NCI-H1694 treated with DMSO at 0.1 percent for 48 hours (cell line): ENCODE results near the gene NIT1.

Experiments
- DNase-seq: peaks from one replicate; lab custom pipeline; 2025; lab: John Stamatoyannopoulos, UW

Gene NIT1, protein sequence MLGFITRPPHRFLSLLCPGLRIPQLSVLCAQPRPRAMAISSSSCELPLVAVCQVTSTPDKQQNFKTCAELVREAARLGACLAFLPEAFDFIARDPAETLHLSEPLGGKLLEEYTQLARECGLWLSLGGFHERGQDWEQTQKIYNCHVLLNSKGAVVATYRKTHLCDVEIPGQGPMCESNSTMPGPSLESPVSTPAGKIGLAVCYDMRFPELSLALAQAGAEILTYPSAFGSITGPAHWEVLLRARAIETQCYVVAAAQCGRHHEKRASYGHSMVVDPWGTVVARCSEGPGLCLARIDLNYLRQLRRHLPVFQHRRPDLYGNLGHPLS

DNA sequence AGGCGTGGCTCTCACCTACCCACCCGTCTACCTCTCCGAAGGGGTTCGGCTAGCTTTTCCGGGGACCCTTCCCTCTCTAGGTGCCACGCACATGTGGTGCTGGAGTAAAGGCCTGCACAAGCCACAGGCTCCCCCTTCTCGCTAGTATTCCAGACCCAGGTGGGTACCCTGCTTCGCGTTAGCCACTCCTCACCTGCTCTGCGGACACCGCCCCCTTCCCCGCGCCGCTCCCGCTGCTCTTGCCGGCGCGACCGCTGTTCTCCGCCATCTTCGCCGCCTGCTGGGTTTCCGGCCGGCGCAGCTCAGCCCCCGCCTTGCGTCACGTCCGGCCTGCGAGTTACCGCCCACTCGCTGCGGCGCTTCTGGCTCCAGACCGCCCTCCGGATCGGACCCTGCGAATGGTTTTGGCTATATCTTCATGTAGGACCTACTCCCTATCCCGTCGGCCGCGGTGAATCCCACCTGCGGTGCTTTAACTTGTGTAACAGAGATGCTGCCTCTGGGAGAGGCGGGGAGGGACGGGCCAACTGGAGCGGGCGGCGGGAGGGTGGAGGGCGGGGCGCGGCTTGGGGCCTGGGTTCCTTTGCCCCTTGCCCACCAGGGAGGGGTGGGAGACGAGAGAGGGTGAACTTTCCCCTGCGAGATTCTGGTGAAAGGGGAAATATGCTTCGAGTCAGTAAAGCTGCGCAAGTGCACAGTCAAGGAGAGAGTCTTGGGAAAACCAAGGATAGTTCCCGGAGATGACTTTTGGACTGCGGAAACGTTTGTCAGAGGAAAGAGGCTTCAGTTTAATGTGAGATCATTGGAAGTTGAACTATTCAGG is at the start of gene NIT1, which contains the start of gene PFDN2:
Gene NIT1 (plus strand): TSS at position 347 of the 823 bp plus-strand sequence. CDS start 72 bp downstream, at position 419.
Gene PFDN2 (minus strand): TSS at position 279 of the 823 bp plus-strand sequence. CDS start 11 bp downstream, at position 268.
- DNase-seq, result peak; percentile 62

DNA sequence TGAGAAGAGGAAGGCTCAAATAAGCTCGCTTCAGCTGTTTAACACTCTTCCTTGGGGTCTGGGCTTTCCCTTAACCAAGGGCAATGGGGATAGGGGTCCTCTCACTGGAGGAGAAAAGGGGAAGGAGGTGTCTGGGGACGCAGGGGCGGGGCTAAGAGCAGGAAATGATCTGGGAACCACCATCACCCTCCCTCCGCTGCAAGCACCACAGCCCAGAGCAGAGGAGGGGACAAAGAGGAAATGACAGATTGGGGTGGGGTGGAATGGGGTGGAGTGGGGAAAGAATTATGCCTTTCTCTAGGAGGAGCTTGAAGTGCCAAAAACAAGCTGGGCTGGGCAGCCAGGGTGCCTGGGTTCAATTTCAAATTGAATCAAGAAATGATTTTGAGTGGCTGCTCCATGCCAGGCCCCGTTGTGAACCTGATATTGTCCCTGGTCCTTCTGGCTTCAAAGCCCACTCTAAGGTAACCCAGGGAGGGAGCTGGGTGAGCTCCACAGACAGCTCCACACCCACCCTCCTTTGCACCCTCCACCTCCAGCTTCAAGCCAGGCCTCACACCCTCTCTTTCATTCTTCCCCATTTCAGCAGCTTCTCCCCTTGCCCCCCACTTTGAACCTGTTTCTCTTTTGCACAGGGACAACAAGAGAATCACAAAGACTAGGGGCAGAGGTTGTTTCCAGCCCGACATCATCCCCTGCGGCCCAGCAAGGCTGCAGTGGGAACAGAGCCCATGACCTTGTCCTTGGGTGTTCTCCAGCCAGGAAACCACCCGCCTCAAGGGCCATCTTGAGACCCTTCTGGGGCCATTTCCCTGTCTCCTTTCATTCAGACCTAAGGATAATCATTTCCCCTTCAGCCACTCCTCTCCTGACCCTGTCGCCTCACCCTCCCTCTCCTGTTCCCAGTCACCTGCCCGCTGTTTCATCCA is 49.3 kb upstream of the NIT1 start:
- DNase-seq, result no peak

DNA sequence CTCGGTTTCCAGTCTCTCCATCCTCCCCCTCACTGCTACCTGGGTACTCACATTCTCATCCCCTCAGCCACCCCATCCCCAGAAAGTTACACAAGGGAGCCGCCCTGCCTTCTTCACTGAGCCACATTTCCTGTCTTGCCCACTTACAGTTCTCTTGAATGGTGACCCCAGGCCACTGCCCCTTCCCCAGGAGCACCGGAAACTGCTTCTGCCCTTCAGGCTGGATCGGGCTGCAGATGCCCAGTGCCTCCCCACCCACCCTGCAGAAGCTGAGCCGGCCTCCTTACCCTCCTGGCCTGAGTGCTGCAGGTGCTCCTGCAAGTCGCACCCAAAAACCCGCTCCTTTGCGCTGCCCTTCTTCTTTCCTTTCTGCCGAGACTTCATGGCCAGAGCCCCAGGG is 48.7 kb upstream of the NIT1 start:
- no peak for DNase-seq

DNA sequence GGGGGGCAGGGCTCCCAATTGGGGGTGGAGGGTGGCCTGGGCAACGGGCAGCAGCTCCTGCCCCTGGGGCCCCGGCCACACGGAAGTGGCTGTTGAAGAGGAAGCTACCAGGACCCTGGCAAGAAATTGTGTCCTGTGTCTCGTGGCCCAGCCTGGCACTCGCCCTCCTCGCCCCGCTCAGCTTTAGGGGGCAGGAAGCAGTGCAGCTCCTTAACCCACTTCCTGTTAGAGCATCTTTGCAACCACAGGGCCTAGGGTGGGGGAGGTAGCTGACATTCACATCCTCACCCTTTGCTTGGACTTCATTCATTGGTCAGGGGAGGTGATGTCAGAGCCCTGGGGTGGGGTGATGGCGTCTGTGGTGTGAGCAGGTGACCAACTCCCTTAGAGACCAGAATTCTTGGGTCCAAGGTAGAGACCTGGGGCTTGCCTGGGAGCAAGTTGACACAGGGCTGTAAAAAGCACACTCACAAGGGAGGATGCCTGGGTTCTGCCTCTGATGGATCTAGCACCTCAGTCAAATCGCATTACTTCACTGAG is 48.1 kb upstream of the NIT1 start, which contains the start of gene ARHGAP30:
Gene ARHGAP30 (minus strand): TSS at position 161 of the 540 bp plus-strand sequence. CDS start 267 bp downstream, outside the sequence.
- no peak for DNase-seq

DNA sequence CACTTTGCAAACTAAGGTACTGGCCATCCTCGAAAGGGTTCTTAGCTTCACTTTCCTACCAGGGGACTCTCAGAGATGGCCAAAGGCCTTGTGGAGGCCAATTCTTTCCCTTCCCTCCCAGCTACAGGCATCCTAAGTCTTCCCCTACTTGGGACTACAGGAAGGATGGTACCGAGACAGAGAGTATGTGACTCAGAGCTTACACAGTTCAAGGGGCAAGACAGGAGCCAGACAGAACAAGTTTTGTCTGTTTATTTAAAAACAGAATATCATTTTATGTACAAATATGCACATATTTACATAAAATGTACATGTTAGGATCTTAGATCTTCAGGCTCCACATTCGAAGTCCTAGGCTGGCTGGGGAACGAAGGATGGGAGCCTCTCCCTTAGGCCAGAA is 47.1 kb upstream of the NIT1 start:
- no peak for DNase-seq

DNA sequence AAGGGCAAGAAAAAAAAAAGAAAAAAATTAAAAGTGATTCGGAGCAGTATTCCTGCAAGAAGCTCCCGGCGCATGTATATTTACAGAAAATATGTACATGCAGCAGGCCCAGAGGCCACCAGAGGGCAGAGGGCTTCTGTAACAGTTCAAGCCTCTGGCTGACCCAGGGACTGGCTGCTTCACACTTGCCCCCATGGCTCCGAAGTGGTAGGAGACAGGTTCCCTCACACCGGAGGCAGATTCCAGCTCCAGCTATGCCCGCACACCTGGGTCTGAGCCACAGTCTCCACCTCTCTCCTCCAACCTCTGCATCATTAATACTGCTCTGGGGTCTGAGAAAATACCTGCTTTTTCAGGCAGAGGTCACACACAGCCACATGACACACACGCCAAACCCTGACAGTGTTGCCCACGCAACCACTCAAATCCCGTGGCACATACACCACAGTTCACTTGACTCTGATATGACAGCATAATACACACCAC is 46.0 kb upstream of the NIT1 start:
- no peak for DNase-seq

DNA sequence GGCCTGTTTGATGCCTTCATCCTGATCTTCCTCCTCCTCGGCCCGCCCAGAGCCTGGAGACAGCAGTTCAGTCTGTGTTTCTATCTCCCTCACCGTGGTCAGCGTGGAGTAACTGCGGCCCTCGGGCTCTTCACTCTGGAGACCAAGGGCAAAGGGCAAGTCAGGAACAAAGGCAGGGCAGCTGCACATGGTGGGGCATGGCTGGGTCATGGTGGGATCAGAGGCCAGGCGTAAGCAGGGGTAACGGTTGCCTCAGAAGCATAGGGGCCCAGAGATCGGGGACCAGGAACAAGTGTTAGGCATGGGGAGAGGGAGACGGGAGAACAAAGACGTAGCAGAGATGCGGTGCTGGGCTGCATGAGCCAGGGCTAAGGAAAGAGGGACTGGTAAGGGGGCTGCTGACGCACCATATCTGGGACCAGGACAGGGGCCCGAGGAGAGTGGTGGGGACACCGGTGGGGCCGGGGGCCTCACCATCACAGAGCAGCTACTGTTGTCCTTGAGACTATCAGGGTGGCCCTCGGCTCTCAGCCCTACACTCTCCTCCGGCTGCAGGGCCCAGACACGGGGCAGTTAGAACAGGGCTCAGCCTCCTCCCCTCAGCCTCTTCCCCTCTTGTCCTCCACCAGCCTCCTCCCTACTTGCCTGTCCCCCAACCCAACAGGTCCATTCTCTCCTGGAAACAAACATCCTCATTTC is 45.0 kb upstream of the NIT1 start:
- no peak for DNase-seq

DNA sequence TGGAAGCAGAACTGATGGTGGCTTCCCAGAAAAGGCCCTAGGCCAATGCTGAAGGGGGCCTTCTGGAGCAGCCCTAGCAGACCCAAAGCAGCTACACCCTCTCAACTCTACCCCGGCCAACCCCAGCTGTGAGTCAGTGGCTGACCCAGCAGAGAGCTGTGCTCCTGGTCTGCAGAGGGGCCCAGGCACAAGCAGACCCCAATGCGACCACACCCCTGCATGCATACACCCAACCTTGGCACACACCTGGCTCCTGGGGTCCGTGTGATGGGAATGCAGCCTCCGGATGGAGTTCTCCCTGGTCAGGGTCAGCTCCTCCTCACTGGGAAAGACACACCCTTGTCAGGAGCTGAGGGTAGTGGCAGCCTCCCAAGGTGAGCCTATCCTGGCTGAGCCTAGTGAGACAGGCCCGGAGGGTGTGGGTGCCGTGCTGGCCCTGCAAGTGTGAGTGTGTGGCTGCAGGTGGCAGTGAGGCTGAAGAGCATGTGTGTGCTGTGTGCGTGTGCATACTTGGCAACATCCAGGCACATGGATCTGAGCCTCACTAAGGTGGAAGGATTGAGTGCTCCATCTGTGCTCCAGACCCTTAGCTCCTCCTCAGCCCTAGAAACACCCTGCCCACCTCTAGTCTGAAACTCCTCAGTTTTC is 44.3 kb upstream of the NIT1 start:
- DNase-seq, result no peak

DNA sequence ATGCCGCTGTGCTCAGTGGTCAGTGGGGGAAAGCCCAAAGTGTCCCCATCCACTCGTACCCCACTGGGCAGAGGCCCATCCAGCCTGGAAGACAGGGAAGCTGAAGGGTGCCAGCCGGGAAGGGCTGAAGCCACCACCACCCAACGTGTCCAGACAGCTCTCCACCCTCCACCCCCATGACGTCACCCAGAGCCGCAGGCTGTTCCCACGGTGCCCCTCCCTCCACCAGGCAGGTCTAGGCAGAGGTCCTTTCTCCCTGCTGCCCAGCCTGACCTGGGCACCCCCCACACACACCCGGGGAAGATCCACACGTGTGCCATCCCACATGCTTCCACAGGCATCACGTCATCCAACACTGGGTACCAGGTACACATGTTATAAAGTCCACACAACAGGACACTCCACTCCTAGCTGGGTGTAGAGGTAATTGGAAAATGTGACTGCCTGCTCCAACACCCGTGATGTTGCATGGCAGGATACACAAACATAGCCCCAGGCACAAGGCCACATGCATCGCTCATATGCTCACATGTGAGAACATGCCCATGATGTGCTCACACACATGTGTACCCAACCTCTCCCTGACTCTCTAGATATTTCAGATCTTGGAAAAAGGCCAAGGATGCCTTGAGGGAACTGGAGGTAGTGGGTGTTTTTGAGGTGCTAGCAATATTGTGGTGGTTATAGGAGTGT is 43.1 kb upstream of the NIT1 start:
- no peak for DNase-seq

DNA sequence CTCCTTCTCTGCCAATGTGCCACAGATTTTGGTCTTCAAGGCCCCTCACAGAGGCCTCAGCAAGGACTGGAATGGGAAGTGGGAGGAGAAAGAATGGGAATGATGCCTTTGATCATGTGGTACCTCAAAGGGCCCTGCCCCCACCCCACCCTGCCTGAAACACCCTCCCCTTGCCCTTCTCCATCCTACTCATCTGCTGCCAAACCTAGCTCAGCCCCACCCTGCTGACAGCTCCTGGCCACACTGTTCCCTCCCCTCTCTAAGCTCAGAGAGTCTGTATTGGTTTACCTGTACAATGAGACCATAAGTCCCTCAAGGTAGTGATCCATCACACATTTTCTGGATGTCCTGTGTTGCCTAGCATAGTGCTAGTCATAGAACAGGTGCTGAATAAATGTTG is 41.5 kb upstream of the NIT1 start:
- no peak for DNase-seq

DNA sequence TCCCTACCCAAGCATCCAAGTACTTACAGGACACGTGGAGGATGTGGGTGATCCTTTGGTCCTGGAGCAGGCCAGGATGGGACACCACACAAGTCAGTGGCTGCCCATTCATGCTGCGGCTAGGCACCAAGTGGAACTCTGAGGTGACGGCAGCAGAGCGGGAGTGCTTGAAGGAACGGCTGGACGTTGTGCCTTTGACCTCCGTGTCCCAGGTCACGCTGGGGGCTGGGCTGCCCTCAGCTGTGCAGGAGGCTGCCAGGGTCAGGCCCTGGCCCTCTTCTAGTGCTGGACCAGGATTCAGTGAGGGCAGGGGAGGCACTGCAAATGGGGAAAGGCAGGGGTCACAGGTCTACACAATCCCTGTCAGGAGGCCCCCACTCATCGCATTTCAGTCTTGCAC is 40.5 kb upstream of the NIT1 start:
- no peak for DNase-seq

DNA sequence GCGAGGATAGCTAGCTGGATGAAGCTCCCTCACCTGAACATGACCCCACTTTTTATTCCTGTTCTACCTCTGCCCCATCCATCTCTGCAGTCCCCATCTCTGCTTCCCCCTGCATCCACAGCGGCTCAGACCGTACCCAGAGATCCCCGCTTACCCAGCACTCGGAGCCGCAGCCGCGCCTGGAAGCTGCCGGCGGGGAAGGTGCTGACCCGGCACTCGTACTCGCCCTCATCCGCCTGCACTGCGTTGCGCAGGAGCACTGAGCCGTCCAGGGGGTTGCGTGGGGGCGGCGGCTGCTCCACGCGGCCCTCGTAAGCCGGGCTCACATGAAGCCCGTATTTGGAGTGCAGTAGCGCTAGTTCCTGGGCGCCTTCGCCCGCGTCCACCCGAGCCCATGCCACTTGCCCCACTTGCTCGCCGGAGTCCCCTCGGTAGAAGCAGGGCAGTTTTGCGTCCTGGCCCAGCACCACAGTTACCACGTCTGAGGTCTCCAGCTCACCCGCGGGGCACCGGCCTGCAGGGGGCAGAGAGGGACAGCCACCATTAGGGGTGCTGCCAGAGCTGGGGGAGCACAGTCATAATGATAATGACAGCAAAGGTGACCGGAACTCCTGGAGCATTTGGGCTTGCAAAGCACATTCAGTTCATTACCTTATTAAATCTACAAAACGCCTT is 38.3 kb upstream of the NIT1 start:
- DNase-seq, result no peak

DNA sequence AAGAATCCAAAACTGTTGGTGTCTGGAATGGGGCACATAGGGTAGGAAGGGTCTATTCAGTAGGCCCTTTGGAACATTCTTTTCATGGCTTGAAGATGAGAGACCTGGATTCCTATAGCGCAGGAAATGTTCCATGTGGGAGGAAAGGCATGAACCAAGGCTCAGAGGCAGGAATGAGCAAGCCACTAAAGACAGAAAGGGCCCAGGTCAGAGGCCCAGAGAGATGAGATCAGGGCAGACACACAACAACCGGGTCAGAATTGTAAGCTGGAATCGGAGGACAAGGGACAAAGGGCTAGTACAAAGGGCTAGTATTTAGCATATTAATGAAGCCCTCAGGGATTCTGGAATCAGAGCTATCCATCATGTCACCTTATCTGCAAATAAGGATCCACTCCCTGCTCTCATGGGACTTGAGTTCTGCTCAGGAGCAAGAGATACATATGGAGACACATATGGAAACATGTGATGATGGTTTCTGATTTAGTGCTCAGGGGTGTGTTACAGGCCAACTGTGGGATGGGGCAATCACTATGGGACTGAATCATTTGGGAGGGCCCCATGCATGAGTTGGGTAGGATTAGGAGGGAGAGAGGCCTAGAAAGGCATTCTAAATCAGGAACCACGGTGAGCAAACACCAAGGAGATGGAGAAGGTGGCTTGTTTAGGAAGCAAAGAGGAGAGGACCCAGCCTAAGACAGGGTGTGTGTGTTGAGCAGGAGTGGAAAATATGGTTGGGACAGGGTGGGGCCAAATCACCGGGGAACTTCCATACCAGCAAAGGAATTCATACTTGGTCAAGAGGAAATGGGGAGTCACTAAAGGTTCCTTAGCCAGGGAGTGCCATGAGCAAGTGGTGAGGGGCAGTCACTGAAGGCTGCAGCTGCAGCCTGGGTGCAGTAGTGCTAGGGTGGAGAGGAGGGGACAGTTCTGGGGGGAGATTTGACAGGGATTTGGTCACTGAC is 37.2 kb upstream of the NIT1 start:
- no peak for DNase-seq

DNA sequence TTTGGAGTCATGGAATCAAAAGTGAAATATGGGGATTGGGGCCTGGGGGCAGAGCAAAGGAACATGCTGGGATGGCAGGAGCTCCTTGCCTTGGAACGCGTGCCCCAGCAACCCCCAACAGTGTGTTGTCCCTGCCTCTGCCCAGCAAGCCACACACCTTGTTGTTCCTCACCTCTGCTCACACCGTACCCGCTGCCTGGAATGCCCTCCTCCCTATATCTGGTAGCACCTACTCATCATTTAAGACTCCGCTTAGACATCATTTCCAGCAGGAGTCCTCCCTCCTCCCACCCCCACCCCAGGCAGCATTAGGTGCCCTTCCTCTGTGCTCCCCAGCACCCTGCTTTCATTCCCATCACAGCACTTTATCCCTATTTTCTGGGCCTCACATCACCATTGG is 36.4 kb upstream of the NIT1 start:
- DNase-seq, result no peak

DNA sequence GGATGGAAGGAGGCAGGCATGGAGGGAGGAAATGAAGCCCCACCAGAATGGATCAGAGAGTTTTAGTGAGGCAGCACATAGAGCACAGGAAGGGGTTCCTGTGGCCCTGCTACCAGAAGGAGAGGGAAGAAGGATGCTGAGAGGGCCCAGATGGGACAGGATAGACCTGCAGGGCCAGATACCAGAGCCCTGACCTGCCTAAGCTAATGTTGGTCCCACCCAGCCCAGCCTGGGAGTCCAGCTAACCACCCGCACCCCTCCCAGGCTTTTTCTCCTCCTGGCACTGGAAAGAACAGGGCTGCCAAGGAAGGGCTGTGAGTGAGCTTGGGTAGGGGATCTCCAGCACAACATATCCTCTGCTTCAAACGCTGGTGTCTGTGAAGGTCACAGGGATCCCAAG is 35.4 kb upstream of the NIT1 start:
- no peak for DNase-seq

DNA sequence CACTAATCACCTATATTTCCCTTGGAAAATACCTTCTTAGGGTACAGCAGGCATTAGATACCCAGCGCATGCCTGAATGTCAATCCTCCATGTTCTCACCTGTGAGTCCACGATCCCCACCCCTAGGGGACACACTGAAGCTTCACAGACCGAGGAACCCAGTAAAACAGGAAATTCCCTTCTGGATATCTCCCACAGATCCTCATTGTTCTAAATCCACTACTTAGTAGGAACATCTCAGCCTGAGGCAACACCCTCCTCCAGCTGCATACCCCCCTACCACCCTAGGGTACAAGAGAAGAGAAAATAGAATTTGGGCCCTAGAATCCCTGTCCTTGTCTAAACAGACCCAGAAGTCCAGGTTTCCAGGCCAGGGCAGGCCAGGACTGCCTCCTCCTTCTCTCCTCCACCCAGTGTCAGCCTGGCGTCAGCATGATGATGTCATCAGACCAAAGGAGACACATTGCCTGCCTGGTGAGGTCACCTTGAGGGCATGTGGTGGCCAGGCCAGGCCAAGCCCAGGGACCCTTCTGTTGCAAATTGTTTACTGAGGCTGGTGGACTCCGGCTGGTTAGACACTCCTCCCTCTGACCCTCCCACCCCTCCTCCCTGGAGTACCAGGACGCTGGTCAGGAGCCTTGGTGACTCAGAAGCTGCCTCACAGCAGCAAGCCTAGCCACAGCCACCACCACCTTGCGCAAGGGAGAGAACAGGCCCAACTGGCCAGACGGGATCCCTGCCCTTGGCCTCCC is 34.7 kb upstream of the NIT1 start:
- DNase-seq, result no peak
